Activated CD4-positive, CD25-positive, alpha-beta regulatory T cell treated with anti-CD3 and anti-CD28 coated beads, Interleukin-2, amount 50 U/mL, for 16 hours (primary cell): ENCODE results near the gene COPS9.

ENCODE experiments used
- DNase-seq: peaks from one replicate; pipeline ENCODE4 v3.0.0-alpha.2; 2020; ENCODE audit warnings: low read depth, low spot score

COPS9 gene

DNA sequence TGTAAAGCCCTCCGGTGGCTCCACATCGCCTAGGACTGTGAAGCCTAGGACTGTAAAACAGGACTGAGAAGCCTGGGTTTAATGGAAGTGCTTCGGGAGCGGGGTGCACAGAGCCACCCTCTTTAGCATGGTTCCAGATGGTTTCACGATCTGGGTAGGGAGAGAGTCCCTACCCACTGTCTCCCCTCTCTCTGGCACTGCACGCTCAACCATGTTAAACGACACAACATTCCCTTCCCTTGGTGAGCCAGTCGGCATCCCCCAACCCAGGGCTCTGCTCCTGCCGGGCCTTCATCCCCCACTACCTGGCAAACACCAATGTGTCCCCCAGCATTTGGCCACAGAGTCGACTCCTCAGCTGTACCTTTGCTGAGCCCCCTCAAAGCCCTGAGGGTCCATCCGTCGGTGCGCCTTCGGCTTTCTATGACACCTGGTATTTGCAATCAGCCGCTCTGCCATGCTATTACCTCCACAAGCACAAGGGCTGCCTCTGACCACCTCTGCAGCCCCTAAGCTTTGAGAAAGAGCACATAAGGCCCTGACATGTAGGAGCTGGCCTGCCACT, 1.1 kb downstream of the COPS9 start:
- DNase-seq = no peak

DNA sequence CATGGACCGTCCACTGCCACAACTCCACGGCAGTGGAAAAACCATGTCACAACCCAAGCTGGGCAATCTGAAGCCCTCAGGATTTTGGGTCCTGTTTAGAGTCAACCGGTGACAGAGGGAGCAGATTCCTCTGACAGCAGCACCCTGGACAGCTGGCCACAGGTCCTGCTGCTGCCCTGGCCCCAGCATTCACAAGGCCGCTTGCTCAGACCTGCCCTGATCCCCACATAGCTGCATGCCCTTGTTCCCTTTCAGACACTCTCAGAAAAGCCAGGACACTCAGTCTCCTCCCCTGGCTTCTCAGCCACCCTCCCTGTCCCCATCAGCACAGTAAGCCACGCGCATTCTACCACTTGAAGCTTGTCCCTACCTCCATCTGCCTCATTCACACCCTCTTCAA, 1.6 kb downstream of the COPS9 start:
- no peak for DNase-seq

DNA sequence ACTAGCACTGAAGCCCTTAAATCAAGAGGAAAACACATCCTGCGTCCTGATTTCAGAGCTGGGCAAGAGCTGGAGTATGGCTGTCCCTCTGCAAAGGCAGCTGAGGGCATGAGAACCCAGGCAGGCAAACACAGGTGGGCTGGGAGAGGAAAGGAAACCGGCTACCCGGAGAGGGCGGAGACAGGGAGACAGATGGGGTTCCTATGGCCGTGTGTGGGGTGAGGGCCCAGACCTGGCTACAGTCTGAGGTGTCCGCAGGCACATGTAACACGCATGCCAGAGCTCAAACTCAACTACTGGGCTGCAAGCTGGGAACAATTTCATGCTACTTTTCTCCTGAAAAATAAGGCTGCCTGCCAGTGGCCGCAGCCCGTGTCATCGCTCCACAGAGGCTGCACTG, 2.7 kb downstream of the COPS9 start:
- no peak for DNase-seq

DNA sequence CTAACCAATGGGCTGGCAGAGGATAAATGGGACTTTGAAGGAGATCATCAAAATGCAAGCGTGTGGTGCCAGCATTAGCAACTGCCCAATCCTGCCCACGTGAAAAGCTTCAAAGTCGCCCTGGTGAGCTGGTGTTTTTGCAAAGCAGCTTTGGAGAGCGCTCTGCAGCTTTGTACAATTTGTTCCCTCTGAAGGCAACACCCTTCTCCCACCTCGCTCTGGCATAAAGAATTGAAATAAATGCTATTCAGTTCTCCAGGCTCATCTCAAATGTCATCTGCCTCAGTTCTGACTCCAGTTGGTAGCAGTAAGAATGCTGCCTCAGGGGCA, 3.5 kb downstream of the COPS9 start:
- DNase-seq = no peak

DNA sequence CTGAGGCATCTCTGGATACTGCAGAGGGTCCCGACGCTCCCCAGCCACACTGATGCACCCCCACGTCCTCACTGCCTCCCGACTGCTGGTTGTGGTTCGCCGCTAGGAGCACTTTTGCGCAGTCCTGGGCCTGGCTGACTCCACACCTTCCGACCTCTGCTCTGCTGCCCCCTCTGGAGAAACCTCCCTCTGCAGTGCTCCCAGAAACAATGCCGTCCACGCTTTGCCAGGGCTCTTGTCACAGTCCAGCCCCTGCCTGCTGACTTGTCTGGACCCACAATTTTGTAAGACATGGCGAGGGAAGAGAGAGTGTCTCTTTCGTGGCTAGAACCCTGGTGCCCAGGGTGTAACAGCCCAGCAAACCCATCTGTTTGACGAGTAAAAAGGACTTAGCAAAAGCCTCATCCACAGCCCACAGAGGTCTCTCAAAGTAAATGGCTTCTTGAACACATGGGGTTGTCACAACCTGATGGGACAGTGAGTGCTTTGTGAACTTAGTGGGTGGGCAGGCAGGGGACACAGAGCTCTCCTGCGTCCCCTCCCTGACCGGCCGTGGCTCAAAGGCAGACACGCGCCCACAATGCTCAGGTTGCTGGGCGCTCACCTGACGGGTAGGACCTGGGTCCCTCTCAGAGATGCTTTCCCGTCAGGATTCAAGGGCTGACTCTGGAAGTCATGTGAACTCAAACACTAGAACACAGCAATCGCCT, 4.0 kb downstream of the COPS9 start:
- no peak for DNase-seq

DNA sequence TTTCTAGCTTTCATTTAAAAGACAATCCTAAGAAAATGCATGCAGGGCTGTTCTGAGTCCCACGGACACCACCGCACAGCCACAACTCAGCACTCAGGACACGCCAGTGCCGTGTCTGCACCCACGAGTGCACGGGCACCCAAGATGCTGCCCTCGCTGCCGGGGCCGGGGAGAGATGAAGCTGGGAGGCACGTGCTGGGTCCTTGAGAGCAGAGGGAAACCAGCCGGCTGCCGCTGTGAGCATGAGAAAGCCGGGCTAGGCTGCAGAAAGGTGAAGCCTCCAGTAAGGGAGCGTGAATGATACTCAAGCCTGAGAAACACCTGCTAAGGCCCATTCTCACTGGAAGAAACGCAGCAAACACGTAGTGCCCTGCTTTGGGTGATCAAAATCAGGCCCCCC, 4.8 kb downstream of the COPS9 start:
- DNase-seq = no peak

DNA sequence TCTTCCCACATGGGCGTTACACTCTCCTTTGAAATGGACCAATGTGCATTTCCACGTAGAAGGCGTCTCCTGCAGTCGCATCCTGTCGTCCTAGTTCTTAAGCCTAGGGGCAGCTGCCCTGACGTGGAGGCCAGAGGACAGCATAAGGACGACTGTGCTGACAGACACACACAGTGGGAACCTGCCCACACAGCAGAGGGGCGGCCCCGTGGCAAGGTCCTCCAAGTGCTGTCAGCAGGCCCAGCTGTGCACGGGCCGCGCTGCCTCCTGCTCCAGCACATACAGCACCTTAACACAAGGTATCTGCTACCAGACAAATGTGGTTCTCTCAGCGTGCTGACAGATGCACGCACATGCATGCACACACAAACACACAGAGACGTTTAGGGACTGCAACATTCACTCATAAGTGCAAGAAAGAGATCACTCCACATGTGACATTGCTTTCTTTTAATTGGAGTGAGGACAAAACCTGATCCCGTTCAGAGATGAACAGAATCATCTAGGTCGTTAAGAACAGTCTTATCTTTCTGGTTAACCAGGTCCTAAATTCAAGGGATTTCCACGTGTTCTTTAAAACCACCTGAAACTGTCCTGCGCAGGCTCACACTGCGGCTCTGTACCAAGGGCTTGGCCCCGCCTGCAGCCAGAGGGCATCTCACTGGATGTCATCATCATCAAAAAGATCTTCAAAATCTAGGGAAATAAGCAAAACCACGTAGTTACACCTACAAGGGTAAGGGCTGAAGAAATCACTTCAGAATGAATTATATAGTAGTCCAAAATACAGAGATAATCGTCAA, 5.5 kb downstream of the COPS9 start:
- DNase-seq = no peak

DNA sequence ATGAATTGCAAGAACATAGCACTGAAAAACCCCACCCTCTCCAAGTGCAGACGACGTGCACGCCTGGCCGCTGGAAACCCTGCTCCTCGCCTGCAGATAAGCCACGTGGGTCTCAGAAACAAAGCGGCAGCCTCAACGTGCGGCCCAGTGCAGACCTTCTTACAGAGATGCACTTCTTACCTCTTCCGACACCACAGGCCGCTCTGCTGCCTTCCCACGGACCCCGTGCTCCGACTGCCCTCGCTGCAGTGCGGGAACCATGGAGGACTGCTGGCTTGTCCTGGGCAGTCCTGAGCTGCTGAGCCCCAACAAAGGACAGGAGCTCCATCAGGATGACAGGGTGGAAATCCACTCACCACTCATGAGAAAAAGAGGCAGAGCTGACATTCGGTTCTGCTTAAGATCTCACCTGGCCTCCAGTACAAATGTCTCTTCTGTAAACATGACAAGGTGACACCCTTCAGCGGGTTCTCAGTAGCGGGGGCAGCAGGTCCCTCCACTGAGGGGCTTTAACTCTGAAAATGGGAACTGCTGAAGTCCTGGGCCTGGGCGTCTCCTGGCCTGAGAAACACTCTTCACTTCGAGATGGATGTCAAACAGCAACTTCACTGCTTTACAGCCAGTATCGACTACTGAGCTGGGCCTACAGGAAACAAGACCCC, 6.2 kb downstream of the COPS9 start:
- no peak for DNase-seq

DNA sequence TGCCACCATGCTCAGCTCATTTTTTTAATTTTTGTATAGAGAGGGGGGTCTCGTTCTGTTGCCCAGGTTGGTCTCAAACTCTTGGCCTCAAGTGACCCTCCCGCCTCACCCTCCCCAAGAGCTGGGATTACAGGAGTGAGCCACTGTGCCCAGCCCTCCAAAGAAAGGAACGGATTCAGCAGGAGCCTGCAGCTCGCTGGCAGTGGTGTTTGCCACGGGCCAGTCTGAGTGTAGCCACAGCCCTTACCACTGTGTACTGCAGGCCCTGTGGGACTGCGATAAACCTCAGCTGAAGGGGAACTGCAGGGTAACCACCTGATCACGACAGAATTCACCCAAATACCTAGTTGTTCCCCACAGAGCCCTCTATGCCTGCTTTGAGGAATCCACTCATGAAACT, 6.8 kb downstream of the COPS9 start:
- no peak for DNase-seq

DNA sequence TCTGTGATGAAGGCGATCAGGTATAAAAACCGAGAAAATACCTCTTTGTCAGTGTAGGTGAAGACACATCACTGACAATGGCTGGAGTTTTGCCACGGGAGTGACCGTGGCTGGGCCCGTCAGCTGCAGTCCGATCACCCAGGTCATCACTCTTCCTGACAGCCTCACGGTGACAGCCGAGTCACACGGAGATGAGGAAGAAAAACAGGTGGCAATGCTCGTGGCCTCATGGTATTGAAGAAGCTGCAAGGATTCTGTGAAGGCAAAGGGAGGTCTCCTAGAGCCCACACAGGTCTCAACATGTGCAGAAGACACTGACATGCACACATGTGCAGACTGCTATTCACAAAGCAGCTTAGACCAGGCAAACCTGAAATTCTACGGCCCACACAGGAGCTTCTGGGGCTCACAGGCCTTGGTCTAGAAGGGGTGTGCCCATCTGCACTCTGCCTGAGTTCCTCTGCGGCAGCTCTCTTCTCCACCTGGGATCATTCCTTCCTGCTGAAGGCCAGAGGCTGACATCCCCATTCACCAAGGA, 7.4 kb downstream of the COPS9 start:
- no peak for DNase-seq

DNA sequence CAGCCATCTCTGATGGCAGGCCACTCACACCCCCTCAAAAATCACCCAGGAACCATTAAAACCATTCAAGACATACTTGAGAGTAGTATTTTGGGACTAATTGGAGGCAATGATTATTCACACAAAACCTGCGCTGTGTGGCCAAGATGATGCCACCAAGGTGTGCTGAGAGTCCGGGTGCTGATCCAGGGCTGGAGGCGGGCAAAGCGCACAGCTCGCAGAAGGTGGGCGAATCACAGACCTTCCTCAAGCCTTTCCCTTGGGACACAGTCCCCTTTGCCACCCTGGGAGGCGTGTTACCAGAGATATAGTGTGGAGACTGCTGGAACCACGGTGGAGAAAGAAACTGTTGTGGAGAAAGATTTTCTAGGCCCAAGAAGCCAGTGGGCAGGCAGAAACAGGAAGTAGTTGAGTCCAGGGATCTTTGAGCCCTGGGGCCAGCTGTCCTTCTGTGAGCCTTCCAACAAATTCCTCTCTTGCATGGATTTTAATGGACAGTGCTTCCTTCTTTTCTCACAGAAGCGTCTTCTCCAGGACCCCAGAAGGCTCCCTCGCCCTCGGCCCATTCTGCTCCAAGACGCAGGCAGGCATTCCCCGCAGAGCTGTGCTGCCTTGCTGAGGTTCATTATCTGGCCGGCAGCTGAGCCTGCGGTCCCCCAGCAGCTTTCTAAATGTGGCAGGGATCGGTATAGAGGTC, 8.0 kb downstream of the COPS9 start:
- no peak for DNase-seq

DNA sequence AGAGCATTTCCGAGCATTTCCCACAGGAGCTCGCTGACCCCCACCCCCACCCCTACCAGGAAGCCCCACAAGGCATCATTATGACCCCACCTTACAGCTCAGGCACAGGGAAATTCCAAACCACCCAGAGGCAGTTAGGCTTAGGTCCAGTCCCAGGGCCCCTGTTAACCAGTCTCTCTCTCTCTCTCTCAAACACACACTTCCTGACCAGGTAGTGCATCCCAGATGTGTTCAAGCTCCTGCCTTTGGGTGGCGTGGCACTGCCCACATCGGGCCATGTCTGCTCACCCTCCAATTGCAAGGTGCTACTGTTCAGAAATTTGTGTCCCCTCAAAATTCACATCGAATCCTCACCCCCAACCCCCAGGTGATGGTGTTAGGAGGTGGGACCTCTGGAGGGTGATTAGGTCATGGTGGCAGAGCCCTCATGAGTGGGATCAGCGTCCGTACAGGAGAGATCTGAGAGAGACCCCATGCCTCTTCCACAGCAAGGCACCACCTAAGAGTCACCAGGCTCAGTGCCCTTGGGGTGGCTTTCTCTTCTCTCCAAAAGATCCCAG, 8.8 kb downstream of the COPS9 start:
- DNase-seq = no peak

DNA sequence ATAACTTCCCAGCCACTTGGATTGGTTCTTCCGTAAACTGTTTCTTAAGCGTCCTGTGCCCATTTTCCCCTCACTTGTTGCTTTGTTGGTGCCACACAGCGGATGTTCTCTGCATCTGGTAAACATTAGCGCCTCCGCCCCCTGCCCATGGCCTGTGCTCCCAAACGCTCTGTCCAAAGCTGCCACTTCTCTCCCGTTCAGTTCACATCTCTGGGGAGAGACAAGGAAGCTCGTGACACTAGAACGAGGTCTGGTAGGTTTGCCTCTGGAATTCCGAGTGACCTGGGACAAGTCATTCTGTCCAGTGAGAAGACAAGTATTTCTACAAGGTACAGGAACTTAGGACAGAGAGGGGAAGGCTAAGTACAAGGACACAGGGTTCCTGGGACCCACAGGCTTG, 9.4 kb downstream of the COPS9 start:
- DNase-seq = no peak

DNA sequence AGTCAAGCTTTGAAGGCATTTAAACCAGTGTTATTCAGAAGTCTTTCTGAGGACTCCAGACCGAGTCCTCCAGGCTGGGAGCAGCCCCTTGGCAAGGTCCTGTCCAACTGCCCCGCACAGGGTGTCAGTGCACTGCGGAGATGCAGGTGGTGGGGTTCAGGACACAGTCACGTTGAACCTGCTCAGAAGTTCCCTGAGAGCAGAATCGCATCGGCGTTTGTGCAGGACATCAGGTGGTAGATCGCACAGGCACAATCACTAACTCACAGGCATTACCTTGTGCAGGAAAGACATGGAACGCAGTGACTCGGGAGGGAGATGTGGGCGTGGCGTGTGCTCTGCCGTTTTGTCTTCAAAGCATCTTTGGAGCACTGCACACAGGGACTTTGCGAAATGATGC, 10.4 kb downstream of the COPS9 start:
- DNase-seq = no peak

DNA sequence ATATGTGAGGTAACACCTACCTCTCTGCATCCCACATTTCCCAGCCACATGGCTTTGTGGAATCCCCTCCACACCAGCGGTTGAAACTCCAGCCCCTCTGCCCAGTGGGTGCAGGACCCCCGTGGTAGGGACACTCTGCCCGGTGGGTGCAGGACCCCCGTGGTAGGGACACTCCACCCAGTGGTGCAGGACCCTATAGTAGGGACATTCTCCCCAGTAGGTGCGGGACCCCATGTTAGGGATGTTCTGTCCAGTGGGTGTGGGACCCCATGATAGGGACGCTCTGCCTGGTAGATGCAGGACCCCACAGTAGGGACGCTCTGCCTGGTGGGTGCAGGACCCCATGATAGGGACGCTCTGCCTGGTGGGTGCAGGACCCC, 11.5 kb downstream of the COPS9 start:
- DNase-seq = no peak

DNA sequence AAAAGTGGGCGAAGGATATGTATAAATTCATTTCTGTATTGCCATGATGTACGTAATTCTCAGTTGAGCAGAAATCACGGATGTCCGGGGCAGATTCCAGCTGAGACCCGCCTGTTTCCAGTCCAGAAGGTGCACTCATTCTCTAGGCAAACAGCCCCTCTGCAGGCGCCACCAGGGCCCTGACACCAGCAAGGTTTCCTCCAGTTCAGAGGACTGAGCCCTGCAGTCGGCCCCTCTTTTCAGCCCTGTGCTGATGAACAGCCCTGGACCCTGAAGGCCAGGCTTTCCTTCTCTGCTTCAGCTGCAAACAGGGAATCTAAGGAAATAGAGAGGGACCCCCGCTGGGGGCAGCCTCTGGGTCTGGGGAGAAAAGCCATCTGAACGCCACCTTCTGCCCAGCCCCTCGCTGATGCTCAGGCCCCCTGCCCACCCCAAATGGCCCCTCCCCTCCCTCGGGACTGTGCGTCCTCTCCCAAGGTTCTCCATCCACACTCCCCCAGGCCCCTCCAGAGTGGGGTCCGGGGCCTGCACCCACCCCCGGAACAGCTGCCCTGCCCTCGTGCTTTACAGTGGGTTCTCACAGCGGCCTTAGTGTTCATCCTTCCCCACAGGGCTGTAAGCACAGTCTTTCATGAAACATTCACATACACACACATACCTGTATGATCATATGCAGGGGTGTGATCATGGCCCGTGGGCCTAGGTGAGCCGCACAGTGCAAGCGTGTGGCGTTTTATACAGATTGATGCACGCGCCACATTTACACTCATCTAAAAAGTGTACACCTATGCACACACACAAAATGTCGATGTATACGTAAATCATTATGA, 12.1 kb downstream of the COPS9 start:
- no peak for DNase-seq

DNA sequence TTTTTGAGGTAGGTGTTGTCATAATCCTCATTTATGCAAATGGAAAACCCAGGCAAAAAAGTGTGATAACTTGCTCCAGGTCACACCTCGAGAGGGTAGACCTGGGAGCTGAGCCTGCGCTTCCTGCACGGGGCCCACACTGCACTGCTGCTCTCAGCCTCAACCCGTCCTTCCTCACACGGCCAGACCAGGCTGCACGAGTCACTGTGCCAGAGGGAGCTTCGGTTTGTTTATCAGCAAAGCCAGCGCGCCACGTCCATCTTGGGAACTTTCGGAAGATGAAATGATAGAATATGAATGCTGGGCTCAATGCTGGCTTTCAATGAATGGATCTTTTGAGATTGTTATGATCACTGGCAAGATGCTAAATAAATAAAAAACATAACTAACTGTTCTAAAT, 14.4 kb downstream of the COPS9 start:
- DNase-seq = no peak

DNA sequence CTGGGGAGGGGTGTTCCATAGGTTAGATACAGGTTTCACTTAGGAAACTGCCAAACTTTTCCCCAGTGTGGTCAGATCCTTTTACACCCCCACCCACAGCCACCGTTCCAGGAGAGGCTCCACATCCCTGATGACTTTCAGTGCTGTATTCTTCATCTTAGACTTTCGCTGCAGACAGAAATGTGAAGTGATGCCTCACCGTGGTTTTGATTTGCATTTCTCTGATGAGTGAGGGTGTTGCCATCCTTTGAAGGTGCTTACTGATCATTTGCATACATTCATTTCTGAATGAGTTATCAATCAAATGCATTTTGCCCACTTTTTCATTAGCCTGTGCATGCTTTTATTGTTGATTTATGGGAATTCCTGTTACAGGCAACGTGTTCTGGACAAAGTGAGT, 14.9 kb downstream of the COPS9 start:
- DNase-seq = no peak

DNA sequence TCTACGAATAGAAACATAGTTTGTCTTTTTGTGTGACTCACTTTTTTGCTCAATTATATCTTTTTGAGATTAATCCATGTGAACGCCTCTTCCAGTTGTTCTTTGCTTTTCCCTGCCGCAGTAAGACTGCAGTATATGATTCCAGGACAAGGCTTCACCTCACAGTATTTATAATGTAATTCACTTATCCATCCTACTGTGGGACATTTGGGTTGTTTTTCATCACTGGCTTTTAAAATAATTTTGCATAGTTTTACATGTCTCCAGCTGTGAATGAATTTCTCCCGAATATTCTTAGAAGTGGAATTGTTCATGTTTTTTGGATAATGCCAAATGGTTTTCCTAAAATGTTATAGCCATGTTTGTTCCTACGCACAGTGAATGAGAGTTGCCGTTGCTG, 21.9 kb downstream of the COPS9 start:
- no peak for DNase-seq

DNA sequence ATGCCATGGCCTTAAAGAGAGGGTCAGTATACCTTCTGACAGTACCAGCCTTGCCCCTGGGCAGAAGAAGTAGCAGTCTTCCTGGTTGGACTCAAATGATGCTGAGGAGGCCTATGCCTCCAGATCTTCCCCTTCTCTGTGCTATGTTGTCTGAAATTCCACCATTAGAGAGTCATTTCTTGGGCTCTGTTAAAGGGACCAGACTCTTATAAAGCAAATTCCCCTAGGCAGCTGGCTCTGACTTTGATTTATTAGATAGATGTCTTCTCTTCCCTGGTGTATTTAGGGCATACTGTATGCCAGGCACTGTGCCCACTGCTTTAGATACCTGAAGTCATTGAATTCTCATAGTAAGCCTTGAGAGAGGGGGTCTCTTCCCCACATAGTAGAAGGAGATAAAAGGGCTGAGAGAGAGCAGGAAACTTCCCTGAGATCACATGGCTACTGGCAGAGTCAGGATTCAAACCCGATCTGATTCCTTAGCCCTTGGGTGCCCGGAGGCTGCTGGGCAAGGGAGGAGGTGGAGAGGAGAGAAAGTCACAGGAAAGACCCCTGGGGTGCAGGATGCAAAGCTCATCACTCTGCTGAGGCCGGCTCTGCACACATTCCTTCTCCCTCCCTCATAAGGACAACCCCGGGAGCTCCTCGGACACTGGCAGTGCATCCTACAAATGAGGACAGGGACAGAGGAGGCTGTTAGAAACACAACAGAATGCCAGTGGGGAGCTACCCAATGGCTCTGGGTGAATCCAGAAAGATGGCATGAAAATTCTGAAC, 23.0 kb downstream of the COPS9 start:
- DNase-seq = no peak
